SU-DHL-6 (cell line): ENCODE measurements around the gene SLC38A9.

Source experiments
- H2AFZ ChIP-seq: fragments of 200-600 bp; sonication (generic); 2 replicates; pipeline ENCODE4 v1.6.1; 2014; ENCODE audit warnings: low read depth, mild to moderate bottlenecking, moderate library complexity, mixed read lengths, antibody characterized with exemption, low read length; ENCODE audit not compliant: severe bottlenecking
- H3F3A ChIP-seq: fragments of 200-600 bp; shearing (Covaris generic); 2 replicates; pipeline ENCODE4 v1.6.0; 2016; ENCODE audit warnings: antibody characterized with exemption, mild to moderate bottlenecking; ENCODE audit not compliant: insufficient read depth
- H3K27ac ChIP-seq: fragments of 200-600 bp; sonication (generic); 2 replicates; pipeline ENCODE4 v1.5.1; 2016; ENCODE audit warnings: low read depth, mild to moderate bottlenecking, low read length, moderate library complexity, mixed read lengths
- H3K27me3 ChIP-seq: fragments of 200-600 bp; sonication (generic), shearing (Covaris generic); 2 replicates; pipeline ENCODE4 v1.6.0; 2014; ENCODE audit warnings: mild to moderate bottlenecking, low read length
- H3K36me3 ChIP-seq: fragments of 200-600 bp; sonication (generic); 2 replicates; pipeline ENCODE4 v1.6.1; 2014; ENCODE audit warnings: mild to moderate bottlenecking, low read length, mixed read lengths
- H3K4me2 ChIP-seq: fragments of 300-600, 200-600 bp; shearing (Covaris generic), sonication (generic); 2 replicates; pipeline ENCODE4 v1.6.0; 2014; ENCODE audit warnings: low read length, low read depth, mild to moderate bottlenecking; ENCODE audit not compliant: poor library complexity, severe bottlenecking
- H3K4me3 ChIP-seq: fragments of 200-600 bp; sonication (generic); 2 replicates; pipeline ENCODE4 v1.5.1; 2014; ENCODE audit warnings: antibody characterized with exemption, low read length, mild to moderate bottlenecking, mixed read lengths; ENCODE audit not compliant: insufficient read depth, poor library complexity, severe bottlenecking
- H3K79me2 ChIP-seq: fragments of 200-600 bp; sonication (generic); 2 replicates; pipeline ENCODE4 v1.6.1; 2014; ENCODE audit warnings: mild to moderate bottlenecking, low read length, moderate library complexity; ENCODE audit not compliant: insufficient read depth
- H3K9ac ChIP-seq: fragments of 200-600 bp; sonication (generic); 2 replicates; pipeline ENCODE4 v1.7.0; 2014; ENCODE audit warnings: mild to moderate bottlenecking, low read length
- H3K9me2 ChIP-seq: fragments of 200-600 bp; sonication (generic); replicated peaks from 2 replicates; pipeline ENCODE4 v1.6.1; 2014; ENCODE audit warnings: low read length; ENCODE audit not compliant: insufficient read depth
- H3K9me3 ChIP-seq: fragments of 200-600 bp; sonication (generic); 2 replicates; pipeline ENCODE4 v1.6.1; 2014; ENCODE audit warnings: low read length, mixed read lengths; ENCODE audit not compliant: insufficient read depth
- H4K20me1 ChIP-seq: fragments of 200-600 bp; sonication (generic); 2 replicates; pipeline ENCODE4 v1.6.1; 2014; ENCODE audit warnings: low read depth, mild to moderate bottlenecking, antibody characterized with exemption, low read length, moderate library complexity, mixed read lengths
- EZH2phosphoT487 ChIP-seq: fragments of 200-600 bp; sonication (generic), shearing (Covaris generic); conservative IDR thresholded peaks from 2 replicates; pipeline ENCODE4 v1.6.1; 2018; ENCODE audit warnings: mild to moderate bottlenecking, antibody characterized with exemption, low read length, moderate library complexity, mixed read lengths
- TF ChIP-seq, protein P1 (sequence below): fragments of 200-600 bp; sonication (generic); IDR thresholded peaks from one replicate; pipeline ENCODE4 v1.5.1; 2017; ENCODE audit warnings: antibody characterized with exemption, mild to moderate bottlenecking, low read length, moderate library complexity; ENCODE audit not compliant: insufficient read depth, poor library complexity, severe bottlenecking

The SLC38A9 gene

DNA sequence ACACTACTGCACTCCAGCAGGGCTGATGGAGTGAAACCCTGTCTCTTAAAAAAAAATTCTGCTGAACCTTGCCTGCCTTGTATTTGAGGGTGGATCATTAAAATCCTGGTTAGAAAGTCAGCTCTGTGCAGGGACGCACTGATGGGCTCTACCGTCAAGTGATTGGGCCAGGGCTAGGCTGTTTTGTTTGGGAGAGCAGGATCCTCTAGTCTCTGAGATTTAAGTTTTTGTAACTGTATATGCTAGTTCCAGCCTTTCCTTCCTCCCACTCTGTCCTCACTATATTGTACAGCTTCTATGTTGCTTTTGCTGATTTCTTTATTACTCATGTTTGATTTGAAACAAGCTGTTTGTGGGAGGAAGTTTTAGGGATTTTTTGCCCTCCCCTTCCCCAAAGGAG lies 37.3 kb upstream of the SLC38A9 start:
- Histone ChIP-seq H3K4me3 (no peak overlapping the region), H3K27ac (no peak overlapping the region), H3K4me2 (no peak overlapping the region), H3K9me2 (no peaks in the 10 kb centered on the region), H4K20me1 (no peaks in the 10 kb centered on the region), H3K9me3 (no peaks in the 10 kb centered on the region), H3K79me2 (no peaks in the 10 kb centered on the region), H3F3A (no peaks in the 10 kb centered on the region), H3K36me3 (no peaks in the 10 kb centered on the region), H3K27me3 (no peaks in the 10 kb centered on the region), H2AFZ (no peak overlapping the region), H3K9ac (no peak overlapping the region)
- TF ChIP-seq, protein P1, sequence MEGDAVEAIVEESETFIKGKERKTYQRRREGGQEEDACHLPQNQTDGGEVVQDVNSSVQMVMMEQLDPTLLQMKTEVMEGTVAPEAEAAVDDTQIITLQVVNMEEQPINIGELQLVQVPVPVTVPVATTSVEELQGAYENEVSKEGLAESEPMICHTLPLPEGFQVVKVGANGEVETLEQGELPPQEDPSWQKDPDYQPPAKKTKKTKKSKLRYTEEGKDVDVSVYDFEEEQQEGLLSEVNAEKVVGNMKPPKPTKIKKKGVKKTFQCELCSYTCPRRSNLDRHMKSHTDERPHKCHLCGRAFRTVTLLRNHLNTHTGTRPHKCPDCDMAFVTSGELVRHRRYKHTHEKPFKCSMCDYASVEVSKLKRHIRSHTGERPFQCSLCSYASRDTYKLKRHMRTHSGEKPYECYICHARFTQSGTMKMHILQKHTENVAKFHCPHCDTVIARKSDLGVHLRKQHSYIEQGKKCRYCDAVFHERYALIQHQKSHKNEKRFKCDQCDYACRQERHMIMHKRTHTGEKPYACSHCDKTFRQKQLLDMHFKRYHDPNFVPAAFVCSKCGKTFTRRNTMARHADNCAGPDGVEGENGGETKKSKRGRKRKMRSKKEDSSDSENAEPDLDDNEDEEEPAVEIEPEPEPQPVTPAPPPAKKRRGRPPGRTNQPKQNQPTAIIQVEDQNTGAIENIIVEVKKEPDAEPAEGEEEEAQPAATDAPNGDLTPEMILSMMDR = no peak
- TF ChIP-seq EZH2phosphoT487 = no peak

DNA sequence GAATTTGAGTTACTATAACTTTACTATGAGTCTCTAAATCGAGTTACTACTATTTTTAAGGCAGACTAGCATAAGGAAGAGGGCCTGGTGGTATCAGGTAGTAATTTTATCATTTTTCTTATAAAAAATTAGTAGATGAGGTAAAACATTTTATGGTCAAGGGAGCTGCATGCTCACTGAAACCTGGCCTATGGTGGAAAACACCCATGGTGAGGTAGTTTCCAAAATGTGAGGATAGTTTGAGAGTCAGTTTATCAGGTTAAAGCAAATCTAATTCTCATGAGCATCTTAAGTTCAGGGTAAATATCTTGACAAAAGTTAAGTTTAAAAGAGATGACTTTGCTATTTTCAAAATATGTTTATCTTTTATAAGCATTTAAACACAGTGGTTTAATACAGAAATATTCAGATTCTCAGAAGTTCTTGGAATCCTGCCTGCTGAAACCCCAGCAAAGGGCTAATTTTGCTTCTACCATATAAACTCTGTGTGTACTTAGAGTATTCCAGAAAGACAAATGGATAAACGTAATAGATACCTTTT lies 35.7 kb upstream of the SLC38A9 start:
- Histone ChIP-seq H3K9me2 (no peaks in the 10 kb centered on the region), H3K9ac (no peak overlapping the region), H3K27me3 (no peaks in the 10 kb centered on the region), H3K4me2 (no peak overlapping the region), H2AFZ (no peak overlapping the region), H3K4me3 (no peak overlapping the region), H4K20me1 (no peaks in the 10 kb centered on the region), H3F3A (no peaks in the 10 kb centered on the region), H3K9me3 (no peaks in the 10 kb centered on the region), H3K27ac (no peak overlapping the region), H3K79me2 (no peaks in the 10 kb centered on the region), H3K36me3 (no peaks in the 10 kb centered on the region)
- TF ChIP-seq, protein P1 = no peak
- TF ChIP-seq EZH2phosphoT487 = no peak

DNA sequence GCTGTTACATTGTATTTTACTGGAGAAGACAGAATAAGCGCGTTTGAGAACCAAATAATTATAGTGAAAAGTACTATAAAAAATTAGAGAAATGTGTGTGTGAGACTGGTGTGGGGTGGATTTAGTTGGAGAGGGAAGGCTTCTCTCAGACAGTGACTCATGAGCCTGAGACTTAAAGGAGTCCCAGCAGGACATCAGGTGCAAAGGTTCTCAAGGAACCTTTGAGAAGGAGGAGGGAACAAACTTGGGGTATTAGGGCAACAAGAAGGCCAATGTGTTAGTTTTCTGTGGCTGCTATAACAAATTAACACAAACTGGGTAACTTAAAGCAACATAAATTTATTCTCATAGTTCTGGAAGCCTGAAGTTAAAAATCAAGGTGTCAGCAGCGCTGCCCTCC lies 30.7 kb upstream of the SLC38A9 start:
- TF ChIP-seq, protein P1 = no peak
- no peak for TF ChIP-seq EZH2phosphoT487
- no peak overlapping the region for H2AFZ ChIP-seq
- no peaks in the 10 kb centered on the region for H3K79me2 ChIP-seq
- no peaks in the 10 kb centered on the region for H3K9me2 ChIP-seq
- H4K20me1 ChIP-seq = no peaks in the 10 kb centered on the region
- no peak overlapping the region for H3K27ac ChIP-seq
- H3K4me3 ChIP-seq = no peak overlapping the region
- H3K27me3 ChIP-seq = no peaks in the 10 kb centered on the region
- no peaks in the 10 kb centered on the region for H3K9me3 ChIP-seq
- H3K9ac ChIP-seq = no peak overlapping the region
- no peaks in the 10 kb centered on the region for H3K36me3 ChIP-seq
- no peak overlapping the region for H3K4me2 ChIP-seq
- H3F3A ChIP-seq = no peaks in the 10 kb centered on the region
